Measurements from ENCODE around the gene MRPL38. TPM values are rescaled to one million over a fixed set of nuclear protein-coding genes. Genes with fewer than 3 reads are reported as not detected.

MRPL38 gene
- total RNA-seq, 1 experiment from 2014 or later = 146 TPM

DNA sequence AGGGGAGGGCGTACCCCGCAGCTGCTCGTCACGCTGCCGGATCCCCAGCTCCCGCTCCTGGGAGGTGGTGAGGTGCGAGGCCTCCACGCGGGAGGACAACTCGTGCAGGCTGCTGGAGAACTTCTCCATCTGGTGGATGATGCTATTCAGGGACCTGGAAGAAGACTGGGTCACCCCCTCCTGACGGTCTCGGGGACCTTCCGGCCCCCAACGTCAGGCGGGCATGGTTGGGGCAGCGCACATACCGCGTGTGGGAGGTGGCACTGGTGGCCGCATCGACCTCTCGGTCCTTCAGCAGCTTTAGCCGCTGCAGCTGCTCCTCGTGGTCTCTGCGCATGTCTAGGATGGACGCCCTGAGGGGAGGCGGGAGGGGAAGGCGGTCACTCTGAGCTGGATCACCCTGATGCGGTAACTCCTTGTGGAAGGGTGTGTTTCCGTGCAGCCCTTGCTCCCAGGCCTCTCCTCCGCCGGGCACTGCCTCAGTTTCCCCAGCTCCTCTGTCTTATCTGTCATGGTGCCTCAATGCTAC is 13.3 kb upstream of the MRPL38 start:
- ChIA-PET POLR2A (no interaction called here), CTCF (interaction anchor here (0.6 to 7.4 kb wide), 5 partner anchors 9 to 88 kb away, joined by 3 to 53 read pairs (median 5); partner anchors contain the start of gene MRPL38)
- Mint-ChIP-seq H3K9me3 (no peaks in the 10 kb centered on the region), H3K36me3 (peaks cover 8% of the 10 kb centered on the region), H3K27me3 (ENCODE audit: low read depth) (no peaks in the 10 kb centered on the region), H3K27ac (no peak overlapping the region), H3K4me3 (no peak overlapping the region), H3K4me1 (no peaks in the 10 kb centered on the region)
- TF ChIP-seq ETV6 (CRISPR knock-in tag; IDR thresholded peaks at IDR 0.05) (no peak), ZNF317 (CRISPR knock-in tag; IDR thresholded peaks at IDR 0.05; ENCODE audit: borderline replicate concordance, low read depth) (no peak), SOX15 (CRISPR knock-in tag; IDR thresholded peaks at IDR 0.05) (no peak), ATF3 (CRISPR knock-in tag; conservative IDR thresholded peaks at IDR 0.05) (no peak), ELF4 (CRISPR knock-in tag; IDR thresholded peaks at IDR 0.05; ENCODE audit: low read depth) (no peak), OVOL2 (CRISPR knock-in tag; IDR thresholded peaks at IDR 0.05; ENCODE audit: borderline replicate concordance) (no peak), E2F1 (CRISPR knock-in tag; IDR thresholded peaks at IDR 0.05) (no peak), ZNF219 (CRISPR knock-in tag; IDR thresholded peaks at IDR 0.05; ENCODE audit: borderline replicate concordance) (no peak), TEAD1 (CRISPR knock-in tag; IDR thresholded peaks at IDR 0.05) (no peak), ZMAT4 (CRISPR knock-in tag; IDR thresholded peaks at IDR 0.05) (no peak), RELA (CRISPR knock-in tag; IDR thresholded peaks at IDR 0.05; ENCODE audit: borderline replicate concordance) (no peak), FOXP4 (CRISPR knock-in tag; IDR thresholded peaks at IDR 0.05) (no peak), ZNF263 (CRISPR knock-in tag; IDR thresholded peaks at IDR 0.05; ENCODE audit: low read depth) (no peak), GRHL2 (CRISPR knock-in tag; IDR thresholded peaks at IDR 0.05; ENCODE audit: insufficient replicate concordance, severe bottlenecking) (no peak), EMX1 (CRISPR knock-in tag; IDR thresholded peaks at IDR 0.05) (no peak)
- TF ChIP-seq, protein P1, sequence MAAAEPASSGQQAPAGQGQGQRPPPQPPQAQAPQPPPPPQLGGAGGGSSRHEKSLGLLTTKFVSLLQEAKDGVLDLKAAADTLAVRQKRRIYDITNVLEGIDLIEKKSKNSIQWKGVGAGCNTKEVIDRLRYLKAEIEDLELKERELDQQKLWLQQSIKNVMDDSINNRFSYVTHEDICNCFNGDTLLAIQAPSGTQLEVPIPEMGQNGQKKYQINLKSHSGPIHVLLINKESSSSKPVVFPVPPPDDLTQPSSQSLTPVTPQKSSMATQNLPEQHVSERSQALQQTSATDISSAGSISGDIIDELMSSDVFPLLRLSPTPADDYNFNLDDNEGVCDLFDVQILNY (CRISPR knock-in tag; IDR thresholded peaks at IDR 0.05) = no peak
- TF ChIP-seq, protein P2, sequence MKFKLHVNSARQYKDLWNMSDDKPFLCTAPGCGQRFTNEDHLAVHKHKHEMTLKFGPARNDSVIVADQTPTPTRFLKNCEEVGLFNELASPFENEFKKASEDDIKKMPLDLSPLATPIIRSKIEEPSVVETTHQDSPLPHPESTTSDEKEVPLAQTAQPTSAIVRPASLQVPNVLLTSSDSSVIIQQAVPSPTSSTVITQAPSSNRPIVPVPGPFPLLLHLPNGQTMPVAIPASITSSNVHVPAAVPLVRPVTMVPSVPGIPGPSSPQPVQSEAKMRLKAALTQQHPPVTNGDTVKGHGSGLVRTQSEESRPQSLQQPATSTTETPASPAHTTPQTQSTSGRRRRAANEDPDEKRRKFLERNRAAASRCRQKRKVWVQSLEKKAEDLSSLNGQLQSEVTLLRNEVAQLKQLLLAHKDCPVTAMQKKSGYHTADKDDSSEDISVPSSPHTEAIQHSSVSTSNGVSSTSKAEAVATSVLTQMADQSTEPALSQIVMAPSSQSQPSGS (CRISPR knock-in tag; IDR thresholded peaks at IDR 0.05; ENCODE audit: borderline replicate concordance, low read depth) = no peak
- TF ChIP-seq, protein P3, sequence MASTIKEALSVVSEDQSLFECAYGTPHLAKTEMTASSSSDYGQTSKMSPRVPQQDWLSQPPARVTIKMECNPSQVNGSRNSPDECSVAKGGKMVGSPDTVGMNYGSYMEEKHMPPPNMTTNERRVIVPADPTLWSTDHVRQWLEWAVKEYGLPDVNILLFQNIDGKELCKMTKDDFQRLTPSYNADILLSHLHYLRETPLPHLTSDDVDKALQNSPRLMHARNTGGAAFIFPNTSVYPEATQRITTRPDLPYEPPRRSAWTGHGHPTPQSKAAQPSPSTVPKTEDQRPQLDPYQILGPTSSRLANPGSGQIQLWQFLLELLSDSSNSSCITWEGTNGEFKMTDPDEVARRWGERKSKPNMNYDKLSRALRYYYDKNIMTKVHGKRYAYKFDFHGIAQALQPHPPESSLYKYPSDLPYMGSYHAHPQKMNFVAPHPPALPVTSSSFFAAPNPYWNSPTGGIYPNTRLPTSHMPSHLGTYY (CRISPR knock-in tag; IDR thresholded peaks at IDR 0.05) = no peak
- TF ChIP-seq, protein P4, sequence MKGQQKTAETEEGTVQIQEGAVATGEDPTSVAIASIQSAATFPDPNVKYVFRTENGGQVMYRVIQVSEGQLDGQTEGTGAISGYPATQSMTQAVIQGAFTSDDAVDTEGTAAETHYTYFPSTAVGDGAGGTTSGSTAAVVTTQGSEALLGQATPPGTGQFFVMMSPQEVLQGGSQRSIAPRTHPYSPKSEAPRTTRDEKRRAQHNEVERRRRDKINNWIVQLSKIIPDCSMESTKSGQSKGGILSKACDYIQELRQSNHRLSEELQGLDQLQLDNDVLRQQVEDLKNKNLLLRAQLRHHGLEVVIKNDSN (CRISPR knock-in tag; IDR thresholded peaks at IDR 0.05) = no peak
- ATAC-seq = no peak
- no peak for DNase-seq (ENCODE audit: low spot score)
